DND-41 (cell line): Measurements from ENCODE around the gene SULF2.

ENCODE experiments used
- CTCF ChIP-seq: IDR thresholded peaks from 2 replicates; pipeline ENCODE4 v1.5.1; 2012; ENCODE audit warnings: borderline replicate concordance, low read length, moderate library complexity, mild to moderate bottlenecking; ENCODE audit not compliant: poor library complexity, severe bottlenecking; ENCODE audit errors: extremely low read depth
- EZH2 ChIP-seq: IDR thresholded peaks from 3 replicates; pipeline ENCODE4 v1.6.1; 2012; ENCODE audit warnings: borderline replicate concordance, low read depth, mild to moderate bottlenecking, moderate library complexity, low read length, inconsistent platforms; ENCODE audit not compliant: severe bottlenecking

GRCh38 chr20:47676912-47677634 lies 108.2 kb downstream of the SULF2 start:
- TF ChIP-seq CTCF (no peak), EZH2 (no peak)
